GM21825 (cell line): ENCODE data around the gene INPP5F.
"Not testable (repeated sequence)": the region's sequence is repeated elsewhere in the genome, so short reads cannot be mapped to it uniquely, and the experiment has no call there.

Source experiments
- ATAC-seq: cut with Tn5 transposase; IDR thresholded peaks from one replicate; pipeline ENCODE4 v1.9.1; 2021; ENCODE audit warnings: mild to moderate bottlenecking, moderate library complexity; ENCODE audit not compliant: unreplicated experiment

INPP5F gene

DNA sequence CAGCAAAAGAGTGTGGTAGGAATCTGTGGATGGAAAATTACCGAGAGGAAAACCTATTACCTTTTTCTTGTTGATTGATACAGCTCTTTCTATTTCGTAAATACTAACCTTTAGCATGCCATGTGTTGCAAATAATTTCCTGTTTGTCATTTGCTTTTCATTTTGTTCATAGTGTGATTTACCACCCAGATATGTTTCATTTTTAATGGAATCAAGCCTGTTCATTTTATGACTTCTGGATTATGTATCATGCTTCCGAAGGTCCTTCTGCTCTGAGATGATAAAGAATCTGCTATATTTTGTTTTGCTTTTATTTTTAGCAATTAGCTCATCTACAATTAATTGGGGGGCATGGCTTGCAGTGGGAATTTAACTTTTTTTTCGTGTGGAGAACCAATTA, 46.5 kb downstream of the INPP5F start:
- no peak for ATAC-seq

DNA sequence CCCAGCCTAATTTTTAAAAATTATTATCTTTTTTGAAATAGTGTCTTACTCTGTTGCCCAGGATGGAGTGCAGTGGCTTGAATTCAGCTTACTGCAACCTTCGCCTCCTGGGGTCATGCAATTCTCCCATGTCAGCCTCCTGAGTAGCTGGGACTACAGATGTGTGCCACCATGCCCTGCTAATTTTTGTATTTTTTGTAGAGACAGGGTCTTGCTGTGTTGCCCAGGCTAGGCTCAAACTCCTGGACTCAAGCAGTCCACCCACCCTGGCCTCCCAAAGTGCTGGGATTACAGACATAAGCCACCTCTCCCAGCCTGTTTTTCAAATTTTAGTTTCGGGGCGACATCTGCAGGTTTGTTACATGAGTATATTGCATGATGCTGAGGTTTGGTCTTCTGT, 47.2 kb downstream of the INPP5F start:
- not testable (repeated sequence) for ATAC-seq

DNA sequence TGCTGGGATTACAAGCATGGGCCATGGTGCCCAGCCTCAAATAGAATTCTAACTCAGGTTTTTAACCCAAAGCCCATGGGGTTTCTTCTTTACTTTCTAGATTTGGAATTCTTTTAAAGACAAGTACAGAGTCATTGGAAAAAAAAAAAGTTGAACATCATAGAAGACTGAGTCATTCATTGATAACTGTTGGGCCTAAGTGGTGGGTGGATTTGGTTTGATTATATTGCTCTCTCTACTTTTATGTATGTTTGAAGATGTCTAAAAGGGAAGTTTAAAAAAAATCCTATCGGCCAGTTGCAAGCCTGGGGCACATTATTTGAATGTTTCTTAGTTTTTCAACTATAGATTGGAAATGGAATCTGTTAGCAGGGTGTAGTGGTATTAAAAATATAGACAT, 49.7 kb downstream of the INPP5F start:
- no peak for ATAC-seq

DNA sequence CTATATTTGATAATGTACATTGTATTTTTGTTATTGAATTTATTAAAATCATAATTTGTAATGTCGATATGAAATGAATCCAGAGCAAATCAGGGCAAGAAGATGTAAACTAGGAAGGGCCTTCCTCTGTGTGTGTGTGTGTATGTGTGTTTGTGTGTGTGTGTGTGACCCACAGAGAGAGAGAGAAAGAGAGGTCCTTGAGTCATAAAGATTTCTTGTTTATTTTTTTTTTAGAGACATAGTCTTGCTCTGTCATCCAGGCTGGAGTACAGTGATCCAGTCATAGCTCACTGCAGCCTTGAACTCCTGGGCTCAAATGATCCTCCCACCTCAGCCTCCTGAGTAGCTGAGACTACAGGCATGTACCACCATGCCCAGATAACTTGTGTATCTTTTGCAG, 50.7 kb downstream of the INPP5F start:
- ATAC-seq, result no peak

DNA sequence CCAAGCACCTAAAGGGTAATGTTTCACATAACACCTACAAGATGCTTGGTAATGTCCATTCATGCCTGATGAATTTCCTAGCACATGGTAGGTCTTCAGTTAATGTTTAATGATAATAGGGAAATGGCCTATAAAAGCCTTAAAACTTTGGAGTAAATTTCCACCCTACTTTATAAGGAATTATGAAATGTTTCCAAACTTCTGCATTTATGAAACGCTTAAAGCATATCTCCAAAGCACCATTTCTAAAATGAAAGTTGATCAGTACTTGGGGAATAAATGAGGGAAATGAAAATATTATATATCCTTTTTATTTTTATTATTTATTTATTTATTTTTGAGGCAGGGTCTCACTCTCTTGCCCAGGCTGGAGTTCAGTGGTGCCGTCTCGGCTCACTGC, 51.8 kb downstream of the INPP5F start:
- no peak for ATAC-seq

DNA sequence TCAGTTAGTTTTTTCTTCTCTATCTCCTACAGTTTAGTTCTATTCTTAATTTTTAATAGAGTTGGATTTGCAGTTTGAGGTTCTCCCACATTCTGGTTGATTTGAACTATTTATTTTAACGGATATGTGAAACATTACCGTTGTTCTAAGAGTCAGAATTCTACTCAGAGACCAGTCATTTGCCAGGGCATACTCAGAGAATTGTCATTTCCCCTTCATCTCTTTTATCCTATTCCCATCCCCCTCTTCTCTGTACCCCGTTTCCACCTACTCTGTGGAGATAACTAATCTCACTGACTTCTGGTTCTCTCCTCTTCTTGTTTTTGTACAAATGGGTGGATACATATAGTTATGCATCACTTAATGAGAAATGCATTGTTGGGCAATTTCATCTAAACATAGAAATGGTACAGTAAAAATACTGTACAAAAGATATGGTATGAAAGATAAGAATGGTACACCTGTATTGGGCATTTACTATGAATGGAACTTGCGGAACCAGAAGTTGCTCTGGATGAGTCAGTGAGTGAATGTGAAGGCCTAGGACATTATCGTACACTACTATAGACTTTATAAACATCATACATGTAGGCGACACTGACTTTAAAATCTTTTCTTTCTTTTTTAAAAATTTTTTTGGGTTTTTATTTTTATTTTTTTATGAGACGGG, 53.1 kb downstream of the INPP5F start:
- no peak for ATAC-seq

DNA sequence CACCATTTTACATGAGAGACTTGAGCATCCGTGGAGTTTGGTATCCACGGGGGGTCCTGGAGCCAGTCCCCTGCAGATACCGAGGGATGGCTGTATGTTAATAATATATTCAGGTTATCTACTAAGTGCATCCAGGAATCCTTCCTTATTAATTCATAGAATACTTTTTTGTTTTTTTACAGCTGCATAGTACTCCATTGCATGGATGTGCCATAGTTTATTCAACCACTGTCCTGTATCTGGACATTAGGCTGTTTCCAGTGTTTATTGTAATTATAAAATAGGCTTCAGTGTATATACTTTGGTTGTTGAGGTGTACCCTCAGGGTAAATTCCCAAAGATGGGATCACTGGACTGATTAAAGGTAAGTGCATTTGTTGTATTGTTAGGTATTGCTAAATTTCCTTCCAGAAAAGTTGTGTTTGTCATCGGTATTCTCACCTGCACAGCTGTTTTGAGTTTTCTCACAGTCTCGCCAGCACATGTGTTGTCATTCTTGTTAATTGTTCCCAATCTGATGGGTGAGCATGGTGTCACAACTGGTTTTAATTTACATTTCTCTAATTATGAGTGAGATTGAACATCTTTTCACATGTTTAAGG, 55.1 kb downstream of the INPP5F start:
- no peak for ATAC-seq

DNA sequence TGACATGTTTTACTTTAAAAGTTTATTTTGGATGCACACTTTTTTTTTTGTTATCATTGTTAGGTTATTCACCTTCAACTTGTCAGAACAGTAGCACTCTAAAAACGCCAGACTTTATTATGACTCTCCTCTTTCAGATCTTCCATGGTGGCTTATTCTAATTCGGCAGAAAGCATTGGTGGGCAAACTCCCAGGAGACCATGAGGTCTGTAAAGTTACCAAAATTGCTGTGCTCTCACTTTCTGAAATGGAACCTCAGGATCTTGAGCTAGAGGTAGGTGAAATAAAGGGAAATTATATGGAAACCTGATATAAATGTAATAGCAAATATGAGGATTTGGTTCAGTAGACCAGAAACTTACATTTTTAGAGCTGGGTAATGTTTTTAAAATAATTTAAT, 55.6 kb downstream of the INPP5F start:
- no peak for ATAC-seq

DNA sequence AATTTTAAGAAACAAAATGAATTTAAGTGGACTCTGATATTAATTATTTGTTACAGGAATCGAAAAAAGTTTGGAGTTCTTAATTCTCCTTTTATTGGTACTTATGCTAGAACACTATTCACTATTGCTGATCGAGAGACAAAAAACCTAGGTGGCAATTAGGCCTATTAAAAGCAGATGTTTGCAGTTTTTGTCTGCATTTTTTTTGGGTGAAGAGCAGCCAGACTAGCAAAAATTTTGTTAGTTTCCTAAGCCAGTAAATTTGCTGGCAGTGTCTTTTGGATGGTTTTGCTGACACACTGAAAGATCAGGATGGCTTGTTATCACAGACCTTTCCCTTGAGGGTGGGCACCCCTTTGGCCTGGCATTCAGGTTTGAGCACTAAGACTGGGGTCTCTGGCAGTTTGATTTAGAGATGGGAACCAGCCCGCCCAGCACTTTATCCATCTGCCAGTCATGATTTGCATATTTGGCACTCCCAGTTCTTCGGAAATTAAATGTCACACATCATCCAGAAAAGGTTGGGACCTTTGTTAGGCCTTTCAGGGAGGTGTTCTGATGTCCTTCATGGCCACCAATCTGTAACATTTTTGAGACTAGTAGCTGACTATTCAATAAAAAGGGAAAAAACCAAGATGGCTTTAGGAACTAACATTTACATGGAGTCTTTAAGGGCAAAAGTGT, 57.3 kb downstream of the INPP5F start:
- ATAC-seq, result no peak

DNA sequence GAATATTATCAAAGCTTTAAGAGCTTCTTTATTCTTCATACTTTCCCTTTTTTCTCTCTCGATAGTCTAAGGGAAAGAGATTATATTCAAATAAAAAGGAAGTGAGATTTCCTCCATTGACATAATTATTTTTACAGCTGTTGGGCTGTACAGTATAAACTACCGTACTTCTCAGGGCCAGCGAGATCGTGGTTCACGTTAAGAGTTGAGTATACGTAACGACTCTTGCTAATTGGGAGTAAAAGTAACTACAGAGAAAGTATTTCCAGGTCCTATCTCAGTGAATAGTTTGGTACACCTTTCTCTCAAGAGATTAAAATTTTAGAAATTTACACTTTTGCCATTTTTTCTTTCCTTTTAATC, 57.8 kb downstream of the INPP5F start:
- ATAC-seq, result no peak

DNA sequence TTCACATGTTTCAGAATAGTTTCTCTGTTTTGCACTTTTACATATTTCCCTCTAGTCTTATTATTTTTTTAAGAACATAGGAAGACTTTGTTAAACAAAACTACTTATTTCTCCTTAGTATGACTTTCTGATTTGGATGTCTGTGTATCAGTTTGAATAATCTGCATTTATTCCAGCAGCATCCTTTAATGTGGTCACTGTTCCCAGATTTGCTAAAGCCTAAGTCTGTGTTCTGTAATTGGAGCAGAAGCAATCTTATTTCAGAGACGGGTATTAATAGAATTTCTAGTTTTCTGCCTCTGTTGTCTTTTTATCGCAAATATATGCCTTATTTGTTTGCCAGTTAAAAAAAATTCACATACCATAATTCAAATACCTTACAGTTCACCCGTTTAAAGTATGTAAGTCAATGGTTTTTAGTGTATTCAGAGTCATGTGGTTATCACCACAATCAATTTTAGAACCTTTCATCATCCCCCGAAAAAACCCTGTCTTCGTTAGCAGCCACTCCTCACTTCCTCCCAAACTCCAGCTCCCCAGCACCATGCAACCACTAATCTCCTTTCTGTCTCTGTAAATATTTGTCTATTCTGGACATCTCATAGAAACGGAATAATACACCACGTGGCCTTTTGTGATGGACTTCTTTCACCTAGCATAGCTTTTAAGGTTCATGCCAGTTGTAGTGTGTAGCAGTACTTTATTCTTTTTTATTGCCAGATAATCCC, 58.7 kb downstream of the INPP5F start:
- peak; percentile 82 for ATAC-seq

DNA sequence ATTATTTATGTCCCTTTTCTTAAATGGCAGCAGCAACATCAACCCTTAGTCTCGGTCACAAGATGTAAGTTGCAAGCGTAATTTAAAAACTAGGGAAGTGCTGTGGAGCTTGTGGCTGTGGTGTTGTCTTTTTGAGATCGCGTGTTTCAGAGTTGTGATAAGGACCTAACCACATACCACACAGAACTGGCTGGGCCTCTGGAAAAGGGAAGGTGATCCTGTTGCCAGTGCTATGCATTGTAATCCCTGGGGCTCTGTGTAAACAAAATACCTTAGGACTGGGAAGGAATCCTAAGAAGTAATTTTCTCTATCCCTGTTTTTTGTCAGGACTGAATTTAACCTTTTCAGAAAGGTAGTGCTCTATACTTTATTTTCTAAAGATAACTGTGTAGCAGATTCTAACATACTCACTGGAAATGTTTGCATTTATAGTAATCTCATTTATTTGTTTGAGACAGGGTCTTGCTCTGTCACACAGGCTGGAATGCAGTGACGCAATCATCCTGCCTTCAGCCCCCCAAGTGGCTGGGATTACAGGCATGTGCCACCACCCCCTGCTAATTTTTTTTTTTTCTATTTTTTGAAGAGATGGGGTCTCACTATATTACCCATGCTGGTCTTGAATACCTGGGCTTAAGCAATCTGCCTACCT, 60.4 kb downstream of the INPP5F start:
- no peak for ATAC-seq

DNA sequence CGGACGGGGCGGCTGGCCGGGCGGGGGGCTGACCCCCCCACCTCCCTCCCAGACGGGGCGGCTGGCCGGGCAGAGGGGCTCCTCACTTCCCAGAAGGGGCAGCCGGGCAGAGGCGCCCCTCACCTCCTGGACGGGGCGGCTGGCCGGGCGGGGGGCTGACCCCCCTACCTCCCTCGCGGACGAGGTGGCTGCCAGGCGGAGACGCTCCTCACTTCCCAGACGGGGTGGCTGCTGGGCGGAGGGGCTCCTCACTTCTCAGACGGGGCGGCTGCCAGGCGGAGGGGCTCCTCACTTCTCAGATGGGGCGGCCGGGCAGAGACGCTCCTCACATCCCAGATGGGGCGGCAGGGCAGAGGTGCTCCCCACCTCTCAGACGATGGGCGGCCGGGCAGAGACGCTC, 69.3 kb downstream of the INPP5F start:
- ATAC-seq, result not testable (repeated sequence)

DNA sequence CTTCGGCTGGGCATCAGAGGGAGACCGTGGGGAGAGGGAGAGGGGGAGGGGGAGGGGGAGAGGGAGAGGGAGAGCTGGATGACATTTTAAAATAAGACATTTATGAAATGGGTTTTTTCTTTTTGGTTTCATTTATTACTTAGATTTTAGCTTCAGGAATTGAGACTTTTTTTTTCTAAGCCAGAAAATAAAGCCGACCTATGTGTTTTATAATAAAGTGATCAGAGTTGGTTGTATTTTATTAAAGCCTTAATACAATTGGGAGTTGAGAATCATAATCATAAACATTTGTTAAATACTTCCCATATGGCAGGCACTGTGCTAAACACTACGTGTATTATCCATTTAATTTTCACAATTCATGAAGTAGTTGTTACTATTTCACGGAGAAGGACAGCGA, 70.2 kb downstream of the INPP5F start:
- ATAC-seq, result no peak

DNA sequence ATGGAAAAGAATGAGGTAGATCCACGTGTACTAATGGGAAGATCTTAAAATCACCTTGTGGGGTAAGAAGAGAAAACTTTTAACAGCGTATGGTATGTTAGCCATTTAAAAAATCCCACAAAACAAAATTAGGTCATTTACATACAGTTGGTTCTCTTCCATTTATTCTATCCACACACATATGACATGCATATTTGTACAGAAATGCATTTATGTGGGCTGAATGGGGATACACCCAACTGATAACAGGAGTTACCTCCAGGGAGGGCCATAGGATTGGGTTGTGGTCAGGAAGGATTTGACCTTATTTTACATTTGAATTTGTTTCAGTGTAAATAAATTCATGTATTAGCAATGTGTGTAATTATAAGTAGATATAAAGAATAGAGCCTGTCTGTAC, 75.3 kb downstream of the INPP5F start:
- ATAC-seq, result no peak

DNA sequence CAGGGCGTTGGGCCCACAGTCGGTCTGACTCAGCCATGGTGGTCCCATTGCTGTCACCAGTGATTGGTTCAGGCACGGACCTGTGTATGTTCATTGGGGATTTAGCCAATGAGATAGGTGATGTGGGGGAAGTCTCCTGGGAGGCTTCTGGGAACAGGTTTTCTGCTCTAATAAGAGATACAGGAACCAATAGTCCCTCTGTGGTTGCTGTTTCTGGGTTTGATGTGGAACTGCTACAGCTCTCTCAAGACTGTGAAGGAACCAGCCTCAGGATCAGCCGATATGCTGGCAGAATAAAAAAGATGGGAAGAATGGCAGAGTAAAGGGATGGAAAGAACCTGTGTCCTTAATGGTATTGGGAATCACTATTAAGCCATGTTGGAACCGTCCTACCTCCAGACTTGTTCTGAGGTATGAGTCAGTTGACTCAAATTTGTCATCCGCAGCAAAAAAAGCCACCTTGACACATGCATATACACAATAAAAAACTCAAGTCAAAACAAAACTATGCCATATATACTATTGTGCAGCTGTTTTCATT, 76.2 kb downstream of the INPP5F start:
- ATAC-seq, result no peak

DNA sequence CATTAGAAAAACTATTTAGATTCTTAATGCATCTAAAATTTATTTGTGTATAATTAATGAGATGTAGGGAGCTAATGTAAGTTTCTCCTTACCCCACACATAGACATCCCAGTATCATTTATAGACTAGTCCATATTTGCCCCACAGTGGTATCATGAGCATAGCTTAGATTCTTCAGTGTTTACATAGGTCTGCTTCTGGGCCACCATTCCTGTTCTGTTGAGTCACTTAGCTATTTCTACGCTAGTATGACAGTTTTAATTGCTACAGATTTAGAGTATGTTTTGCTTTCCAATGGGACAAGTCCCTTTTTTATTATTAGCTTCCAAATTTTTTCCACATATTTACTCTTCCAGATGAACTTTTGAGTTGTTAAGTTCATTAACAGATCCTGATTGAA, 77.4 kb downstream of the INPP5F start:
- ATAC-seq, result no peak

DNA sequence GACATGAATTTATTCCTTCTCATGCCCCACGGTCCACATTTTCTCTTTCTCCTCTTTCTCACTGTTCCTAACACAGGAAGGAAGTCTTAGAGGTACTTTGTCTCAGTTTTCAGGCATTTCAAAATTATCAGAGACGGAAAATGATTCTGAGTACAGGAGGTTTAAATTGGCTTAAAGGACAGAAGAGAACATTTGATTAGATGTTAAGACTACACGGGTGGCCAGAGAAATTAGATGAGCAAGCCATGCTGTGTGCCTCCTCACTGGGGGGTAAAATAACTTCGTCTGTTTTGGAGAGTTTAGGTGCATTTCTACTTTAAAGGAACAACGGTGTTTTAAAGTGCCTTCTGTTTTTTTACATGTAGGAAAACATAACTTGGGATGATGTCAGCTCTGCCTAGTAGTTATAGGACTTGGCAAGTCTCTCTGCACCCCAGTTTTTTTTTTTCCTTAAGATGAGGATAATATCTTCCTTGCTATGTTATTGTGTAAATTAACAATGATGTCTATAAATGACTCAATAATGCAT, 79.9 kb downstream of the INPP5F start:
- no peak for ATAC-seq

DNA sequence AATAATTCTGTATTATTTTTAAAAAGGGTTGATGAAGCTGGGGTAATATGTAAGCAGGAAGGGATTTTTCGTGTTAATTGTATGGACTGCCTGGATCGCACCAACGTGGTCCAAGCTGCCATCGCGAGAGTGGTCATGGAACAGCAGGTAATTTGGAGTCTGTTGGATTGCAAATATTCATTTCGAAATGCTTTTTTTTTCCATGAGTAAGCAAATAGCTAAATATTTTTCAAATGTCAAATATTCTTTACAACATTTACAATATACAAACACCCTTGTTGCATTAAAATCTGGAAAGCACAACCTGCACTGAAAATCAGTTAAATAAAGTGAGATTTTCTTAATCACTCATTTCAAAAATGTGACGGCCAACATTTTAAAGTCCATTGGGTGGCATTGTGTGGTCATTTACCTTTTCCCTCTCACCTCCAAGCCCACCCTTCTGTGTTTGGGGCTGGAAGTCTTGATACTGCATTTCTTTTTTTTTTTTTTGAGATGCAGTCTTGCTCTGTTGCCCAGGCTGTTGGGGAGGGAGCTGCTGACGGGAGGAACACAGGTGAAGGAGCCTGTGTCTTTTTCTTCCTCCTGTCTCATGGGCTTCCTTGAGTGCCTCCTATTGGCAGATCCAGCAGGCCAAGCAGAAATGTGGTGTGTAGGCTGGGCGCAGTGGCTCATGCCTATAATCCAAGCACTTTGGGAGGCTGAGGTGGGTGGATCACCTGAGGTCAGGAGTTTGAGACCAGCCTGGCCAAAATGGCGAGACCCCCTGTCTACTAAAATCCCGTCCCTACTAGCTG, 80.7 kb downstream of the INPP5F start:
- ATAC-seq, result no peak
